WTC11 (cell line): Measurements from ENCODE around the gene IGFBP4. TPM values are rescaled to one million over a fixed set of nuclear protein-coding genes. Genes with fewer than 3 reads are reported as not detected.

Source experiments
- ATAC-seq: fragments of 200-7000 bp; cut with Tn5 transposase; 2 replicates; pipeline ENCODE4 v1.10.0; 2021; ENCODE audit warnings: mild to moderate bottlenecking, moderate library complexity
- CTCF ChIA-PET: fragments of 300-600 bp; sonication (Branson Sonifier 250); formaldehyde crosslinking; loops from one replicate; lab custom pipeline; 2021; ENCODE audit warnings: antibody characterized with exemption; lab: Charles Lee
- POLR2A ChIA-PET: fragments of 350-600 bp; sonication (Branson Sonifier 250); formaldehyde crosslinking; loops from one replicate; lab custom pipeline; 2021; ENCODE audit warnings: antibody characterized with exemption; lab: Charles Lee
- DNase-seq: peaks from one replicate; pipeline ENCODE4 v3.0.0; 2021; ENCODE audit warnings: low spot score
- H3K27ac Mint-ChIP-seq: 2 replicates; pipeline ENCODE4 v1.8.0; 2021; ENCODE audit warnings: mixed read lengths
- H3K27me3 Mint-ChIP-seq: 2 replicates; pipeline ENCODE4 v1.8.0; 2021; ENCODE audit warnings: low read depth, mild to moderate bottlenecking, moderate library complexity, mixed read lengths
- H3K36me3 Mint-ChIP-seq: 2 replicates; pipeline ENCODE4 v1.8.0; 2021; ENCODE audit warnings: mixed read lengths
- H3K4me1 Mint-ChIP-seq: 2 replicates; pipeline ENCODE4 v1.8.0; 2022; ENCODE audit warnings: mixed read lengths
- H3K4me3 Mint-ChIP-seq: 2 replicates; pipeline ENCODE4 v1.8.0; 2021; ENCODE audit warnings: mild to moderate bottlenecking, moderate library complexity, mixed read lengths
- H3K9me3 Mint-ChIP-seq: 2 replicates; pipeline ENCODE4 v1.8.0; 2021; ENCODE audit warnings: mixed read lengths
- ELF4 ChIP-seq: sonication (generic); formaldehyde crosslinking; IDR thresholded peaks from 2 replicates; pipeline ENCODE4 v1.8.1; 2022; ENCODE audit warnings: low read depth, mild to moderate bottlenecking, moderate library complexity, missing genetic modification reagents
- EMX1 ChIP-seq: fragments of 250-450 bp; sonication (Bioruptor Pico); IDR thresholded peaks from 2 replicates; pipeline ENCODE4 v1.8.0; 2021; ENCODE audit warnings: mild to moderate bottlenecking
- ETV6 ChIP-seq: sonication (generic); formaldehyde crosslinking; IDR thresholded peaks from 2 replicates; pipeline ENCODE4 v1.8.1; 2022; ENCODE audit warnings: mild to moderate bottlenecking, missing genetic modification reagents
- FOXK1 ChIP-seq: sonication (generic); formaldehyde crosslinking; IDR thresholded peaks from 2 replicates; pipeline ENCODE4 v1.8.0; 2022; ENCODE audit warnings: mild to moderate bottlenecking, moderate library complexity, missing genetic modification reagents
- HMGA2 ChIP-seq: fragments of 250-450 bp; sonication (Bioruptor Pico); IDR thresholded peaks from 2 replicates; pipeline ENCODE4 v1.4.0; 2021; ENCODE audit warnings: mild to moderate bottlenecking, moderate library complexity
- KAT7 ChIP-seq: sonication (generic); formaldehyde crosslinking; IDR thresholded peaks from 2 replicates; pipeline ENCODE4 v1.8.1; 2023; ENCODE audit warnings: missing genetic modification reagents, mild to moderate bottlenecking, borderline replicate concordance
- NFE2L1 ChIP-seq: sonication (generic); formaldehyde crosslinking; IDR thresholded peaks from 2 replicates; pipeline ENCODE4 v1.8.1; 2023; ENCODE audit warnings: missing genetic modification reagents
- SP1 ChIP-seq: sonication (generic); formaldehyde crosslinking; conservative IDR thresholded peaks from 2 replicates; pipeline ENCODE4 v1.8.1; 2022; ENCODE audit warnings: missing genetic modification reagents
- TCF7 ChIP-seq: sonication (generic); formaldehyde crosslinking; IDR thresholded peaks from 2 replicates; pipeline ENCODE4 v1.8.0; 2022; ENCODE audit warnings: mild to moderate bottlenecking, low read depth, missing genetic modification reagents, moderate library complexity
- TP53 ChIP-seq: sonication (generic); formaldehyde crosslinking; IDR thresholded peaks from 2 replicates; pipeline ENCODE4 v1.8.1; 2023; ENCODE audit warnings: mild to moderate bottlenecking, missing genetic modification reagents
- ZNF219 ChIP-seq: sonication (generic); formaldehyde crosslinking; IDR thresholded peaks from 2 replicates; pipeline ENCODE4 v1.8.0; 2023; ENCODE audit warnings: missing genetic modification reagents, mild to moderate bottlenecking, borderline replicate concordance
- total RNA-seq: library from RNA; stranded (reverse); gene quantifications from 3 replicates; pipeline ENCODE4 v1.2.3, GENCODE V29; 2021
- TF ChIP-seq, protein P1 (sequence below): sonication (generic); formaldehyde crosslinking; IDR thresholded peaks from 2 replicates; pipeline ENCODE4 v1.8.1; 2023; ENCODE audit warnings: mild to moderate bottlenecking, moderate library complexity, missing genetic modification reagents
- TF ChIP-seq, protein P2 (sequence below): sonication (generic); formaldehyde crosslinking; conservative IDR thresholded peaks from 2 replicates; pipeline ENCODE4 v1.8.1; 2022; ENCODE audit warnings: mild to moderate bottlenecking, missing genetic modification reagents
- TF ChIP-seq, protein P3 (sequence below): sonication (generic); formaldehyde crosslinking; IDR thresholded peaks from 2 replicates; pipeline ENCODE4 v1.8.0; 2022; ENCODE audit warnings: mild to moderate bottlenecking, missing genetic modification reagents
- TF ChIP-seq, protein P4 (sequence below): fragments of 250-450 bp; sonication (Bioruptor Pico); conservative IDR thresholded peaks from 2 replicates; pipeline ENCODE4 v1.9.0; 2021; ENCODE audit warnings: mild to moderate bottlenecking
- TF ChIP-seq, protein P5 (sequence below): fragments of 250-450 bp; sonication (Bioruptor Pico); IDR thresholded peaks from 2 replicates; pipeline ENCODE4 v1.9.0; 2021; ENCODE audit warnings: moderate library complexity, mild to moderate bottlenecking, inconsistent platforms, borderline replicate concordance
- TF ChIP-seq, protein P6 (sequence below): sonication (generic); formaldehyde crosslinking; IDR thresholded peaks from 2 replicates; pipeline ENCODE4 v1.8.0; 2022; ENCODE audit warnings: mild to moderate bottlenecking, missing genetic modification reagents
- TF ChIP-seq, protein P7 (sequence below): fragments of 200-600 bp; IDR thresholded peaks from 2 replicates; pipeline ENCODE4 v1.8.0; 2022; ENCODE audit warnings: antibody characterized with exemption

IGFBP4 gene
- total RNA-seq, 1 experiment from 2014 or later: 172 TPM

DNA sequence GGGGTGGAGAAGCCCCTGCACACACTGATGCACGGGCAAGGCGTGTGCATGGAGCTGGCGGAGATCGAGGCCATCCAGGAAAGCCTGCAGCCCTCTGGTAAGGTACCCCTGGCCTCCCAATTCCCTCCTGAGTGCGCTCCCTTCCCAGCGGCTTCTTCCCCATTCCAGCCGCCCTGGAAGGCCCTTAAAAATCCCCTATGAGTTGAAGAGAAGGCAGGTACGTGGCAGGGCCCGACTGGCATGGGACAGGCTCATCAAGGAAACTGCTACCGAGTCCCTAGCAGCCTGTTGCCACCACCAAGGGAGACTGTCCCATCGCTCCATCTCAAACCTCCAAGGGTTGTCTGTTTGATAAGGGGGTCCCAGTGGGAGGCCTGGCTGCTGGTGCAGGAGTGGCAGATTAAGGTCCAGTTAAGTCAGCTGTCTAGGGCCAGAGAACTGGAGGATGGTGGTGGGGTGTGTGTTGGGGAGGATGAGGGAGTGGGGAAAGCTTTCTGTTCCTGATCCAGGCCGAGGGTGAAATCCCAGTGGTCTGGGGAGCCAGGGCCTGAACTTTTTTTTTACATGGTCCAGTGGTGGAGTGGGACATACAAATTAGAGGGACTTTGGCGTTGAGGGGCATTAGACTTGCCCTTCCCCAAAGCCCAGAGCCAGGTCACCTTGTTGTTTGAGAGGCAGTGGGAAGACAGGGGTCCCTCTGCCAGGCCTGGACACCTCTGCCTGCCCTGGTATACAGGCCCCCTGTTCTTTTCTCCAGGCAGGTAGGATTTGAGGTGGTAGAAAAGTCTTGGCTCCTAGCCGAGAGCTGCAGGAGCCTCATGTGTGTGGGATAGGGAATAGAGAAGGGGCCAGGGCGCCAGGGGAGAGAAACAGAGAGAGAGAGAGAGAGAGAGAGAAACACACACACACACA is 994 bp downstream of the IGFBP4 start:
- Mint-ChIP-seq H3K27me3 (peaks cover 12% of the 10 kb centered on the region), H3K27ac (no peak overlapping the region), H3K9me3 (no peaks in the 10 kb centered on the region), H3K36me3 (no peaks in the 10 kb centered on the region), H3K4me1 (peaks cover 46% of the 10 kb centered on the region), H3K4me3 (peak overlapping the region; percentile 83)
- DNase-seq (no peak), ATAC-seq (peak; percentile 2; the same call in 1 of the 2 replicates)
- TF ChIP-seq, protein P1, sequence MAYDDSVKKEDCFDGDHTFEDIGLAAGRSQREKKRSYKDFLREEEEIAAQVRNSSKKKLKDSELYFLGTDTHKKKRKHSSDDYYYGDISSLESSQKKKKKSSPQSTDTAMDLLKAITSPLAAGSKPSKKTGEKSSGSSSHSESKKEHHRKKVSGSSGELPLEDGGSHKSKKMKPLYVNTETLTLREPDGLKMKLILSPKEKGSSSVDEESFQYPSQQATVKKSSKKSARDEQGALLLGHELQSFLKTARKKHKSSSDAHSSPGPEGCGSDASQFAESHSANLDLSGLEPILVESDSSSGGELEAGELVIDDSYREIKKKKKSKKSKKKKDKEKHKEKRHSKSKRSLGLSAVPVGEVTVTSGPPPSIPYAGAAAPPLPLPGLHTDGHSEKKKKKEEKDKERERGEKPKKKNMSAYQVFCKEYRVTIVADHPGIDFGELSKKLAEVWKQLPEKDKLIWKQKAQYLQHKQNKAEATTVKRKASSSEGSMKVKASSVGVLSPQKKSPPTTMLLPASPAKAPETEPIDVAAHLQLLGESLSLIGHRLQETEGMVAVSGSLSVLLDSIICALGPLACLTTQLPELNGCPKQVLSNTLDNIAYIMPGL (CRISPR knock-in tag): 0 out of 2 replicates have a peak, but pooled peaks have one; percentile 0
- TF ChIP-seq, protein P2, sequence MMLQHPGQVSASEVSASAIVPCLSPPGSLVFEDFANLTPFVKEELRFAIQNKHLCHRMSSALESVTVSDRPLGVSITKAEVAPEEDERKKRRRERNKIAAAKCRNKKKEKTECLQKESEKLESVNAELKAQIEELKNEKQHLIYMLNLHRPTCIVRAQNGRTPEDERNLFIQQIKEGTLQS (CRISPR knock-in tag): no peak
- ChIA-PET CTCF (interaction anchor here (0.5 to 17.3 kb wide), 21 partner anchors 7 to 714 kb away, joined by 3 to 293 read pairs (median 4); partner anchors contain the start of genes GJD3 and TOP2A), POLR2A (interaction anchor here (0.7 to 1.2 kb wide), 5 partner anchors 16 to 46 kb away, joined by 4 to 5 read pairs (median 4); partner anchors contain the start of gene TOP2A)

DNA sequence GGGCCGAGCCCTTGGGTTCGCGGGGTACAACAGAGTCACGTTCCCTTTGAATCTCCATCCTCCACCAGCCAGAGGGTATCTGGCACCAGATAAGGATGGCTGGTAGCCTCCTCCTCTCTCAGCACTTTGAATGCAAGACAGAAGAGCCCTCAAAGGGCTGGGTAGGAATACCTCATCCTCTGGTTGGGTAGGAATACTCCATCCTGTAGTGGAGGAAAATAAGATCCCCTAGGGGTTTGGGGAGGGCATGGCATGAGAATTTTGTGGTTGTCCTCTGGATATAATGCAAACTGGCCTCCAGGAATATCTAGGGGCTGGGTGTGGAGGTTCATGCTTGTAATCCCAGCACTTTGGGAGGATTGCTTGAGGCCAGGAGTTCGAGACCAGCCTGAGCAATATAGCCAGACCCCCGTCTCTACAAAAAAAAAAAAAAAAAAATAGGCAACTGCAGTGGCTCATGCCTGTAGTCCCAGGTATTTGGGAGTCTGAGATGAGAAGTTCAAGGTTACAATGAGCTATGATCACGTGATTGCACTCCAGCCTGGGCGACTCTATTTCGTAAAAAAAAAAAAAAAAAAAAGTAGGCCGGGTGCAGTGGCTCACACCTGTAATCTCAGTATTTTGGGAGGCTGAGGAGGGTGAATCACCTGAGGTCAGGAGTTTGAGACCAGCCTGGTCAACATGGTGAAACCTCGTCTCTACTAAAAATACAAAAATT is 2.7 kb downstream of the IGFBP4 start:
- ChIA-PET POLR2A (interaction anchor here (0.5 to 0.6 kb wide), 2 partner anchors 37 to 55 kb away, joined by 3 to 6 read pairs; no protein-coding TSS in a partner anchor), CTCF (interaction anchor here (0.6 to 17.3 kb wide), 11 partner anchors 9 to 132 kb away, joined by 3 to 293 read pairs (median 4); partner anchors contain the start of gene GJD3)
- TF ChIP-seq SP1 (CRISPR knock-in tag): no peak
- TF ChIP-seq NFE2L1 (CRISPR knock-in tag): no peak
- TF ChIP-seq ELF4: no peak
- TF ChIP-seq, protein P3, sequence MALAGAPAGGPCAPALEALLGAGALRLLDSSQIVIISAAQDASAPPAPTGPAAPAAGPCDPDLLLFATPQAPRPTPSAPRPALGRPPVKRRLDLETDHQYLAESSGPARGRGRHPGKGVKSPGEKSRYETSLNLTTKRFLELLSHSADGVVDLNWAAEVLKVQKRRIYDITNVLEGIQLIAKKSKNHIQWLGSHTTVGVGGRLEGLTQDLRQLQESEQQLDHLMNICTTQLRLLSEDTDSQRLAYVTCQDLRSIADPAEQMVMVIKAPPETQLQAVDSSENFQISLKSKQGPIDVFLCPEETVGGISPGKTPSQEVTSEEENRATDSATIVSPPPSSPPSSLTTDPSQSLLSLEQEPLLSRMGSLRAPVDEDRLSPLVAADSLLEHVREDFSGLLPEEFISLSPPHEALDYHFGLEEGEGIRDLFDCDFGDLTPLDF (CRISPR knock-in tag): no peak
- no peak for TF ChIP-seq KAT7 (CRISPR knock-in tag)
- TF ChIP-seq FOXK1 (CRISPR knock-in tag): no peak
- no peak for TF ChIP-seq ETV6 (CRISPR knock-in tag)
- TF ChIP-seq HMGA2 (CRISPR knock-in tag): no peak
- TF ChIP-seq, protein P4, sequence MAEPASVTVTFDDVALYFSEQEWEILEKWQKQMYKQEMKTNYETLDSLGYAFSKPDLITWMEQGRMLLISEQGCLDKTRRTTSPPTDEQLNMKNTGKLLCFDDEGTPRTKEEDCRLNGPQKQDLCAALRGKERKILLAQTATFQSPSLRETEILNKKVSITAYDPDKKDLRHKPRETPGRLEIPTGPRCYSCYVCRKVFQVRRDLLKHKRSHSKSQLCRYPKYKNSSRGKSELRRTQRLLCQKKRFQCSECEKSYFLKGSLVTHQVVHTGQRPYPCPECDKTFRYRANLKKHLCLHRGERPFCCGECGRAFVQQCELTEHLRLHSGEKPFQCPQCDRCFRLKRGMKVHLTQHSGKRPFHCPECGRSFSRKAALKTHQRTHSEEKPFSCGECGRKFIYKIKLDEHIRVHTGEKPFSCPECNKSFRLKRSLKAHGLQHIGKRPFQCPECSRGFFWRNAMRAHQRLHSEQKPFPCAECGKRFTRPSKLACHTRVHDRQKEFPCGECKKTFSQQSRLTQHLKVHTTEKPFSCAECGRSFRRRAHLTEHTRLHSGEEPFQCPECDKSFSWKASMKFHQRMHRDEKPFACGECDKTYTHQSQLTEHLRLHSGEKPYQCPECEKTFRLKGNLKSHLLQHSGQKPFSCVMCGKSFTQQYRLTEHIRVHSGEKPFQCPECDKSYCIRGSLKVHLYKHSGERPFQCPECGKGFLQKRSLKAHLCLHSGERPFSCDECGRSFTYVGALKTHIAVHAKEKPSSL (CRISPR knock-in tag): no peak
- Mint-ChIP-seq H3K9me3 (no peaks in the 10 kb centered on the region), H3K27ac (no peak overlapping the region), H3K4me1 (peaks cover 51% of the 10 kb centered on the region), H3K4me3 (peak overlapping the region; percentile 83), H3K27me3 (peaks cover 12% of the 10 kb centered on the region), H3K36me3 (no peaks in the 10 kb centered on the region)
- ATAC-seq: no peak
- no peak for DNase-seq

DNA sequence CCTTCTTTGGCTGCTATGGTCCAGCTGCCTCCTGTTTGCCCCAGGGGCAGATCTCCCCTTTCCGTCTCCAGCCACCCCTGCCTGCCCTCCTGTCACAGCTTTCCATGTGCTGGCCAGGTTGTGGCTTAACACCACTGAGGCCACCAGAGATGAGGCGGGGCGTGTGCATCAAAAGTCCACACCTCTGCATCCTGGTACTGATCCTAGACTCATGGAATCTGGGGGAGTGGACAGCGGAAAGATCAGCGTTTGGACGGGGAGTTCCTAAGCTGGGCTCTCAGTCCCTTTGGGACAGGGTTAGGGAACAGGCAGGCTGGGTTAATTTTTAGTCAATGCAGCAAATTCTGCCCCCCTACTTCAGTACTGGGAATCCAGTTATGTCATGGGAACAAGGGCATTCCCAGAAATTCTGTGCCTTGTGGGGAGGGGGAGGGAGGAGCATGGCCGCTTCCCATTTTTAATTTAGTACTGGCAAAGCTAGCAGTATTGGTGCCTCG is 3.9 kb downstream of the IGFBP4 start:
- Mint-ChIP-seq H3K4me3 (no peak overlapping the region), H3K4me1 (peaks cover 48% of the 10 kb centered on the region)
- TF ChIP-seq TP53 (CRISPR knock-in tag) (no peak), TCF7 (no peak), ZNF219 (CRISPR knock-in tag) (no peak), EMX1 (no peak)
- TF ChIP-seq, protein P5, sequence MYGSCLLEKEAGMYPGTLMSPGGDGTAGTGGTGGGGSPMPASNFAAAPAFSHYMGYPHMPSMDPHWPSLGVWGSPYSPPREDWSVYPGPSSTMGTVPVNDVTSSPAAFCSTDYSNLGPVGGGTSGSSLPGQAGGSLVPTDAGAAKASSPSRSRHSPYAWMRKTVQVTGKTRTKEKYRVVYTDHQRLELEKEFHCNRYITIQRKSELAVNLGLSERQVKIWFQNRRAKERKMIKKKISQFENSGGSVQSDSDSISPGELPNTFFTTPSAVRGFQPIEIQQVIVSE (CRISPR knock-in tag): no peak
- TF ChIP-seq, protein P6, sequence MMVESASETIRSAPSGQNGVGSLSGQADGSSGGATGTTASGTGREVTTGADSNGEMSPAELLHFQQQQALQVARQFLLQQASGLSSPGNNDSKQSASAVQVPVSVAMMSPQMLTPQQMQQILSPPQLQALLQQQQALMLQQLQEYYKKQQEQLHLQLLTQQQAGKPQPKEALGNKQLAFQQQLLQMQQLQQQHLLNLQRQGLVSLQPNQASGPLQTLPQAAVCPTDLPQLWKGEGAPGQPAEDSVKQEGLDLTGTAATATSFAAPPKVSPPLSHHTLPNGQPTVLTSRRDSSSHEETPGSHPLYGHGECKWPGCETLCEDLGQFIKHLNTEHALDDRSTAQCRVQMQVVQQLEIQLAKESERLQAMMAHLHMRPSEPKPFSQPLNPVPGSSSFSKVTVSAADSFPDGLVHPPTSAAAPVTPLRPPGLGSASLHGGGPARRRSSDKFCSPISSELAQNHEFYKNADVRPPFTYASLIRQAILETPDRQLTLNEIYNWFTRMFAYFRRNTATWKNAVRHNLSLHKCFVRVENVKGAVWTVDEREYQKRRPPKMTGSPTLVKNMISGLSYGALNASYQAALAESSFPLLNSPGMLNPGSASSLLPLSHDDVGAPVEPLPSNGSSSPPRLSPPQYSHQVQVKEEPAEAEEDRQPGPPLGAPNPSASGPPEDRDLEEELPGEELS: no peak
- TF ChIP-seq, protein P7, sequence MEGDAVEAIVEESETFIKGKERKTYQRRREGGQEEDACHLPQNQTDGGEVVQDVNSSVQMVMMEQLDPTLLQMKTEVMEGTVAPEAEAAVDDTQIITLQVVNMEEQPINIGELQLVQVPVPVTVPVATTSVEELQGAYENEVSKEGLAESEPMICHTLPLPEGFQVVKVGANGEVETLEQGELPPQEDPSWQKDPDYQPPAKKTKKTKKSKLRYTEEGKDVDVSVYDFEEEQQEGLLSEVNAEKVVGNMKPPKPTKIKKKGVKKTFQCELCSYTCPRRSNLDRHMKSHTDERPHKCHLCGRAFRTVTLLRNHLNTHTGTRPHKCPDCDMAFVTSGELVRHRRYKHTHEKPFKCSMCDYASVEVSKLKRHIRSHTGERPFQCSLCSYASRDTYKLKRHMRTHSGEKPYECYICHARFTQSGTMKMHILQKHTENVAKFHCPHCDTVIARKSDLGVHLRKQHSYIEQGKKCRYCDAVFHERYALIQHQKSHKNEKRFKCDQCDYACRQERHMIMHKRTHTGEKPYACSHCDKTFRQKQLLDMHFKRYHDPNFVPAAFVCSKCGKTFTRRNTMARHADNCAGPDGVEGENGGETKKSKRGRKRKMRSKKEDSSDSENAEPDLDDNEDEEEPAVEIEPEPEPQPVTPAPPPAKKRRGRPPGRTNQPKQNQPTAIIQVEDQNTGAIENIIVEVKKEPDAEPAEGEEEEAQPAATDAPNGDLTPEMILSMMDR: no peak

More for the DNA sequence above, 3.9 kb downstream of the IGFBP4 start:
- Mint-ChIP-seq H3K9me3 (no peaks in the 10 kb centered on the region), H3K27ac (no peak overlapping the region), H3K36me3 (peaks cover 3% of the 10 kb centered on the region; the same call in 1 of the 2 replicates), H3K27me3 (peaks cover 5% of the 10 kb centered on the region)
- DNase-seq: no peak
- no peak for ATAC-seq
- ChIA-PET POLR2A (no interaction called here), CTCF (interaction anchor here (0.6 to 17.3 kb wide), 13 partner anchors 11 to 113 kb away, joined by 3 to 293 read pairs (median 4); partner anchors contain the start of gene TOP2A)
